HFFc6 (cell line): ENCODE measurements around the gene DEFB128. TPM values are rescaled to one million over a fixed set of nuclear protein-coding genes. Genes with fewer than 3 reads are reported as not detected.

Experiments used
- DNase-seq: peaks from one replicate; pipeline ENCODE4 v3.0.0-alpha.2; 2018
- H3K27ac Mint-ChIP-seq: 2 replicates; pipeline ENCODE4 v1.8.0; 2020; ENCODE audit warnings: mild to moderate bottlenecking, mixed read lengths
- H3K27me3 Mint-ChIP-seq: 2 replicates; pipeline ENCODE4 v1.8.0; 2021; ENCODE audit warnings: mild to moderate bottlenecking, moderate library complexity, mixed read lengths; ENCODE audit not compliant: insufficient read depth
- H3K36me3 Mint-ChIP-seq: 2 replicates; pipeline ENCODE4 v1.8.0; 2021; ENCODE audit warnings: low read depth, mixed read lengths
- H3K4me1 Mint-ChIP-seq: 2 replicates; pipeline ENCODE4 v1.8.0; 2020; ENCODE audit warnings: low read depth, mixed read lengths
- H3K4me3 Mint-ChIP-seq: 2 replicates; pipeline ENCODE4 v1.8.0; 2020; ENCODE audit warnings: mild to moderate bottlenecking, moderate library complexity, mixed read lengths
- H3K9me3 Mint-ChIP-seq: 2 replicates; pipeline ENCODE4 v1.8.0; 2020; ENCODE audit warnings: mild to moderate bottlenecking, mixed read lengths
- total RNA-seq, 6 experiments: library from RNA; stranded (reverse); fragmentation: NEBNext Ultra II Directional; extraction: Animal tissue kit (Norgen Biotek cat#: 25700); gene quantifications; 2 replicates in 1 of 6; 3 replicates in 5 of 6; pipeline ENCODE4 v1.2.3, GENCODE V29; 2021
- TF ChIP-seq, protein P1 (sequence below): fragments of 200-600 bp; sonication (generic); IDR thresholded peaks from 2 replicates; pipeline ENCODE4 v1.5.0; 2021; ENCODE audit warnings: antibody characterized with exemption, mild to moderate bottlenecking

The DEFB128 gene
- total RNA-seq, 6 experiments from 2014 or later = not detected

DNA sequence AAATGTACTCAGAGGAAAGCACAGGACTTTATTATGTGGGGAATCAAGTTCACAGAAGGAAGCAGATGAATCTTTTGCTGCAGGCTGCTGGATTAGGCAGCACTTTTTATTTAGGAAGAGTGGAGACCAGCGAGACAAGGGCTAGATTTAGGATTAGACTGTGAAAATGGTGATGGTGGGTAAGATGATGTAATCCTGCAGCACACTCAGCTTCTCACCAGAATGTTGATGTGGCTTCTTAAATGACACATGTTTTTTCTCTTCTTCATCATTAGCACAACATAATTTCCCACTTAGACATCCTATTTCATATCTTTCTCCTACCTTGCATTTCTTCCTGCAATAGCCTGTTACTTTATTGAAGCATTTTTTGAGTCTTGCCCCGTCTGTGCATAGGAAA, 1.8 kb downstream of the DEFB128 start:
- peaks cover 6% of the 10 kb centered on the region; the same call in 1 of the 2 replicates for H3K27me3 Mint-ChIP-seq
- DNase-seq = no peak
- H3K36me3 Mint-ChIP-seq = no peaks in the 10 kb centered on the region
- TF ChIP-seq, protein P1, sequence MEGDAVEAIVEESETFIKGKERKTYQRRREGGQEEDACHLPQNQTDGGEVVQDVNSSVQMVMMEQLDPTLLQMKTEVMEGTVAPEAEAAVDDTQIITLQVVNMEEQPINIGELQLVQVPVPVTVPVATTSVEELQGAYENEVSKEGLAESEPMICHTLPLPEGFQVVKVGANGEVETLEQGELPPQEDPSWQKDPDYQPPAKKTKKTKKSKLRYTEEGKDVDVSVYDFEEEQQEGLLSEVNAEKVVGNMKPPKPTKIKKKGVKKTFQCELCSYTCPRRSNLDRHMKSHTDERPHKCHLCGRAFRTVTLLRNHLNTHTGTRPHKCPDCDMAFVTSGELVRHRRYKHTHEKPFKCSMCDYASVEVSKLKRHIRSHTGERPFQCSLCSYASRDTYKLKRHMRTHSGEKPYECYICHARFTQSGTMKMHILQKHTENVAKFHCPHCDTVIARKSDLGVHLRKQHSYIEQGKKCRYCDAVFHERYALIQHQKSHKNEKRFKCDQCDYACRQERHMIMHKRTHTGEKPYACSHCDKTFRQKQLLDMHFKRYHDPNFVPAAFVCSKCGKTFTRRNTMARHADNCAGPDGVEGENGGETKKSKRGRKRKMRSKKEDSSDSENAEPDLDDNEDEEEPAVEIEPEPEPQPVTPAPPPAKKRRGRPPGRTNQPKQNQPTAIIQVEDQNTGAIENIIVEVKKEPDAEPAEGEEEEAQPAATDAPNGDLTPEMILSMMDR = no peak
- no peaks in the 10 kb centered on the region for H3K4me1 Mint-ChIP-seq
- H3K4me3 Mint-ChIP-seq = no peak overlapping the region
- no peak overlapping the region for H3K27ac Mint-ChIP-seq
- H3K9me3 Mint-ChIP-seq = peaks cover 5% of the 10 kb centered on the region; the same call in 1 of the 2 replicates

- H3K27me3 Mint-ChIP-seq = peaks cover 3% of the 10 kb centered on the region; the same call in 1 of the 2 replicates
- H3K9me3 Mint-ChIP-seq = peaks cover 5% of the 10 kb centered on the region; the same call in 1 of the 2 replicates
- H3K4me1 Mint-ChIP-seq = no peaks in the 10 kb centered on the region
Measured at GRCh38 chr20:184288-184687, 5.2 kb downstream of the DEFB128 start.

GRCh38 chr20:168876-169275, 20.6 kb downstream of the DEFB128 start:
- Mint-ChIP-seq H3K4me3 (no peak overlapping the region), H3K27me3 (peaks cover 1% of the 10 kb centered on the region; the same call in 1 of the 2 replicates), H3K9me3 (no peaks in the 10 kb centered on the region), H3K27ac (no peak overlapping the region), H3K36me3 (no peaks in the 10 kb centered on the region), H3K4me1 (no peaks in the 10 kb centered on the region)
- TF ChIP-seq, protein P1 = no peak
- no peak for DNase-seq

More at GRCh38 chr20:184288-184687, 5.2 kb downstream of the DEFB128 start:
- Mint-ChIP-seq H3K27ac (no peak overlapping the region), H3K4me3 (no peak overlapping the region), H3K36me3 (no peaks in the 10 kb centered on the region)
- TF ChIP-seq, protein P1 = no peak
- DNase-seq = no peak

- H3K36me3 Mint-ChIP-seq = no peaks in the 10 kb centered on the region
- H3K27ac Mint-ChIP-seq = no peak overlapping the region
- H3K27me3 Mint-ChIP-seq = peaks cover 1% of the 10 kb centered on the region; the same call in 1 of the 2 replicates
- H3K4me1 Mint-ChIP-seq = no peaks in the 10 kb centered on the region
- DNase-seq = no peak
- TF ChIP-seq, protein P1 = no peak
- no peaks in the 10 kb centered on the region for H3K9me3 Mint-ChIP-seq
- H3K4me3 Mint-ChIP-seq = no peak overlapping the region
Measured at GRCh38 chr20:164618-165017, 24.9 kb downstream of the DEFB128 start.

DNA sequence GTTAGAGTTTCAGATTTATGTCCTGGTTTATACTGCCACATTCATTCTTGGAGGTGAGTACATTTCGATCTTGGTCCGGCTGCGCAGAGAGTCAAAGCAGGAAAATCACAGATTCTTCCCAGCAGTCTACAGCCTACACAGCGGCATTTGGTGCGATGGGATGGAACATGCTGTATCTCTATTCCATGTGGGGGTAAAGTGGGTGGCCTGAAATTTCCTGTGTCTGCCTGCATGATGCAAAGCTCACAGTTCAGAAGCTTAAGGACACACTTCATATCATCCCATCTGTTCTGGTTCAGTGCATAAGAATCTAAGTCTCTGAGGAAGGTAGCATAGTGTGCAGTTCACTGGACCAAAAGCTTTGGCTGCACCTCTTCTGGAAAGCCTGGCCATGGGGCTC, 32.4 kb downstream of the DEFB128 start, which contains the start of gene DEFB127:
DEFB127 (plus strand) TSS at position 301 of the 400 bp plus-strand sequence; CDS start at position 392, 91 bp downstream.
- Mint-ChIP-seq H3K27me3 (peaks cover 4% of the 10 kb centered on the region; the same call in 1 of the 2 replicates), H3K4me1 (no peaks in the 10 kb centered on the region), H3K9me3 (no peaks in the 10 kb centered on the region), H3K36me3 (no peaks in the 10 kb centered on the region), H3K4me3 (no peak within 1 kb of the TSS), H3K27ac (no peak within 1 kb of the TSS)
- DNase-seq = no peak
- TF ChIP-seq, protein P1 = no peak
